BJ (cell line): ENCODE data around the gene GRM8. TPM values are rescaled to one million over a fixed set of nuclear protein-coding genes. Genes with fewer than 3 reads are reported as not detected.

ENCODE experiments used
- CTCF ChIA-PET: fragments of 350-600 bp; formaldehyde crosslinking; extraction: SDS; loops from one replicate; lab custom pipeline; 2021; ENCODE audit warnings: antibody characterized with exemption, inconsistent platforms; lab: Yijun Ruan, JAX
- POLR2A ChIA-PET: fragments of 300-600 bp; sonication (Branson Sonifier 250); formaldehyde crosslinking; extraction: SDS; loops from one replicate; lab custom pipeline; 2021; ENCODE audit warnings: antibody characterized with exemption; lab: Charles Lee
- DNase-seq: peaks from one replicate; pipeline ENCODE4 v3.0.0-alpha.2; 2011; ENCODE audit warnings: low read depth
- H3K27me3 ChIP-seq: 2 replicates; pipeline ENCODE4 v1.6.0; 2011; ENCODE audit warnings: low read length; ENCODE audit not compliant: control insufficient read depth, insufficient read depth
- H3K36me3 ChIP-seq: 2 replicates; pipeline ENCODE4 v1.5.1; 2011; ENCODE audit warnings: low read length; ENCODE audit not compliant: control insufficient read depth, insufficient read depth
- H3K4me3 ChIP-seq: 2 replicates; pipeline ENCODE4 v1.5.1; 2011; ENCODE audit warnings: low read depth, mild to moderate bottlenecking, control low read depth, low read length
- polyA plus RNA-seq: library from polyadenylated mRNA; depleted of rRNA; stranded (reverse); fragments of >200 nt; gene quantifications from 2 replicates; pipeline ENCODE4 v1.2.3, GENCODE V29; 2011
- TF ChIP-seq, protein P1 (sequence below): IDR thresholded peaks from 2 replicates; pipeline ENCODE4 v1.5.1; 2011; ENCODE audit warnings: low read depth, mild to moderate bottlenecking, control low read depth, inconsistent platforms, low read length, moderate library complexity; ENCODE audit not compliant: insufficient read depth

Gene GRM8
- polyA plus RNA-seq, 1 experiment = not detected

DNA sequence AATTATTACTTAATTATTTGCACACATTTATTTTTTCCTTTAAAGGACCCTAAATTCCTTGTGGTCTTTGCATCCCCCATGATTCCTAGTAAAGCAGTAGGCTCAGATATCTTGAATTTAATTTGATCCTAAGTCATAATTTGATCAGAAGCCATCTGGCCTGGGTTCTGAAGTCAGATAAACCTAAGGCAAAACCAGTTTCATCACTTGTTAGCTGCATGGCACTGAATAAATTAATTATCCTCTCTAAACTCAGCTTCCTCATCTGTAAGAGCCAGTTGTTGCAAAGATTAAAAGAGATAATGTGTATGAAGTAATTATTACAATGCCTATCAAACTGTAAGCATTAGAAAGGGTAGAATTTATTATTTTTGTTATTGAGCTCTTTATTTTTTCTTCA lies 293.1 kb downstream of the GRM8 start:
- DNase-seq = no peak
- Histone ChIP-seq H3K36me3 (no peaks in the 10 kb centered on the region), H3K4me3 (no peak overlapping the region), H3K27me3 (no peaks in the 10 kb centered on the region)
- ChIA-PET CTCF (no interaction called here), POLR2A (no interaction called here)
- TF ChIP-seq, protein P1, sequence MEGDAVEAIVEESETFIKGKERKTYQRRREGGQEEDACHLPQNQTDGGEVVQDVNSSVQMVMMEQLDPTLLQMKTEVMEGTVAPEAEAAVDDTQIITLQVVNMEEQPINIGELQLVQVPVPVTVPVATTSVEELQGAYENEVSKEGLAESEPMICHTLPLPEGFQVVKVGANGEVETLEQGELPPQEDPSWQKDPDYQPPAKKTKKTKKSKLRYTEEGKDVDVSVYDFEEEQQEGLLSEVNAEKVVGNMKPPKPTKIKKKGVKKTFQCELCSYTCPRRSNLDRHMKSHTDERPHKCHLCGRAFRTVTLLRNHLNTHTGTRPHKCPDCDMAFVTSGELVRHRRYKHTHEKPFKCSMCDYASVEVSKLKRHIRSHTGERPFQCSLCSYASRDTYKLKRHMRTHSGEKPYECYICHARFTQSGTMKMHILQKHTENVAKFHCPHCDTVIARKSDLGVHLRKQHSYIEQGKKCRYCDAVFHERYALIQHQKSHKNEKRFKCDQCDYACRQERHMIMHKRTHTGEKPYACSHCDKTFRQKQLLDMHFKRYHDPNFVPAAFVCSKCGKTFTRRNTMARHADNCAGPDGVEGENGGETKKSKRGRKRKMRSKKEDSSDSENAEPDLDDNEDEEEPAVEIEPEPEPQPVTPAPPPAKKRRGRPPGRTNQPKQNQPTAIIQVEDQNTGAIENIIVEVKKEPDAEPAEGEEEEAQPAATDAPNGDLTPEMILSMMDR = no peak

DNA sequence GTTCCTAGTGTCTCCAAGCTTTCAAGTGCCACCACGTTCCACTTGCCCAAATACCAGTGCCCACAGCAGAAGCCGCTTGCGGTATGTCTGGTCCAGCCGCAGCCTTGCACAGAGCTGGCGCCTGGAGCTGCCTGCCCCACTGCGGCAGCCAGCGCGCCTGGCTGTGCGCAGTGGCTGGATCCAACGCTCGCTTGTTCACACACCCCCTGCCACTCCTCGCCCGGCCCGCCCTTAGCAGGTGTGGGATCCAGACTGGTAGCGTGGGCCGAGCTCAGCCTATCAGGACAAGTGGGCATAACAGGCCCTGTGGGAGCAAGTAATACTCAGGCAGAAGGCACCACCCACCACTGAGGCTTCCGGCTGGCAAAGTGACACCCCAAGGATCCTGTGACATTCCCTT lies 294.4 kb downstream of the GRM8 start:
- ChIA-PET CTCF (no interaction called here), POLR2A (no interaction called here)
- DNase-seq = no peak

DNA sequence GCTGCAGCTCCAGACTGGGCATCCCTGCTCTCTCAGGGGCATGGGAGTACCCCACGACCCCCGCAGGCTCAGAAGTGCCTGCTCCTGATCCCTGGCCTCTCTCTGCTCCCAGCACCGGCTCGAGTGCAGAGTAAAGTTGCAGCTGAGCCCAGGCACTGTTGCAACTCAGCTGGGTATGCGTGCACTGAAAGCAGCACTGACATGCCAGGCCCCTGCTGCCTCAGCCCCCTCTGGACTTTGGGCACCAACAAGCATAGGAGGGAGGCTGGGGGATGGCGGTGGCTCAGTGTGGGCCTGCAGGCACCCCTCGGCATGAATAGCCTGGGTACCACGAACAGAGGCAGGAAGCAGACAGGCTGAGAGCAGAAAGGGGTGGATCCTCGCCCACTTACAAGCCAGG lies 295.3 kb downstream of the GRM8 start:
- TF ChIP-seq, protein P1 = no peak
- ChIA-PET CTCF (no interaction called here), POLR2A (no interaction called here)
- DNase-seq = no peak
- Histone ChIP-seq H3K4me3 (no peak overlapping the region), H3K27me3 (no peaks in the 10 kb centered on the region), H3K36me3 (no peaks in the 10 kb centered on the region)

More for the DNA sequence above, 294.4 kb downstream of the GRM8 start:
- Histone ChIP-seq H3K36me3 (no peaks in the 10 kb centered on the region), H3K4me3 (no peak overlapping the region), H3K27me3 (no peaks in the 10 kb centered on the region)
- TF ChIP-seq, protein P1 = no peak

DNA sequence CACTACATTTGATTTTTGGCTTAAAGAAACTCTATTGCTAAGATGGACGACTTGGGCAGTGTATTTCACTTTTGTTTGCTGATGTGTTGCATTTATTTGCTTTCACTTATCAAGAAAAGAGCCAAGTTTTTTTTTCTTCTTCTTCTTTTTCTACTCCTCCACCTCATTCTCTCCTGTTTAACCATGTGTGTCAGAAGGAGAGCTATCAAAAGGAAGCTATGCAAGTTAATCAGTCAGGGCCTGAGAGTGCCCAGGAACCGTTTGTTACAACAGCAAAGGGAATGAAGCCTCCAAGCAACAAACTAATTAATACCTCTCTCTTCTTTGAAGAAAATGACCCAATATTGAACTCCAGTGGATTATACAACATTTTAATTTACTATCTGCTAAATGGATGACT lies 299.3 kb downstream of the GRM8 start:
- H3K27me3 ChIP-seq = no peaks in the 10 kb centered on the region
- H3K4me3 ChIP-seq = no peak overlapping the region
- ChIA-PET POLR2A (no interaction called here), CTCF (no interaction called here)
- no peak for DNase-seq
- TF ChIP-seq, protein P1 = no peak
- no peaks in the 10 kb centered on the region for H3K36me3 ChIP-seq

DNA sequence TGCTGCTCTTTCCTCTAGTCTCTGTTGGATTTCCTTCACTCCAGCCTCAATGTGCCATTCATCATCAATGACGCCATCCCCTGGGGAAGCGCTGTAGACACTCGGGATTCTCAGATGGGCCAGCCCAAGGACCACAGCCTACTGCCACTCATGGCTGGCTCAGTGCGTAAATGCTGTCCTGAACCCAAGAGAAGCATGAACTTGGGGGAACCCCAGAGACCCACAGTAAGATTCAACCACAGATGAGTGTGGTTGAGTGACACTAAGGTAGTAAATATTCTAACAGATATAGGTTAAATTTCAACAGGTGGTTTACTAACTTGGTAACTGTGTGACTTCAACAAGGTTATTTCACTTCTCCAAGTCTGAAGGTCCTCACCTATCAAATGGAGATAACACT lies 304.1 kb downstream of the GRM8 start:
- Histone ChIP-seq H3K36me3 (no peaks in the 10 kb centered on the region), H3K4me3 (no peak overlapping the region), H3K27me3 (no peaks in the 10 kb centered on the region)
- CTCF ChIA-PET = no interaction called here
- POLR2A ChIA-PET = no interaction called here
- no peak for DNase-seq
- TF ChIP-seq, protein P1 = no peak
